ENCODE data around the gene RPL15. TPM values are rescaled to one million over a fixed set of nuclear protein-coding genes. Genes with fewer than 3 reads are reported as not detected.

RPL15 gene
- total and polyA plus RNA-seq, 2 donors (not counting 1 experiment from before 2014, with no cell fraction given): 2,177 to 5,195 TPM

- H3K9me3 Mint-ChIP-seq (ENCODE audit: insufficient read depth): no peaks in the 10 kb centered on the region
- Histone ChIP-seq H3K27me3 (replicated peaks in 1 of 4; ENCODE audit: control extremely low read depth in 1 of 4, control insufficient read depth in 3 of 4, insufficient read depth in 4 of 4, low read length in 3 of 4) (no peaks in the 10 kb centered on the region), H3K4me2 (replicated peaks; ENCODE audit: low read depth, low read length, poor library complexity, severe bottlenecking) (no peak overlapping the region), H3K36me3 (replicated peaks in 1 of 2; ENCODE audit: control extremely low read depth in 1 of 2, control insufficient read depth in 1 of 2, extremely low read depth in 1 of 2, insufficient read depth in 2 of 2, low read length in 1 of 2) (peaks cover 0 to 21% of the 10 kb centered on the region in 2 experiments), H3K4me3 (ENCODE audit: control extremely low read depth in 1 of 5, extremely low read depth in 1 of 5, insufficient read depth in 1 of 5, low read depth in 2 of 5, low read length in 4 of 5) (no peak overlapping the region), H4K20me1 (ENCODE audit: control insufficient read depth, insufficient read depth, low read length, poor library complexity, severe bottlenecking) (peaks cover 15% of the 10 kb centered on the region), H3K79me2 (ENCODE audit: control insufficient read depth, insufficient read depth, low read length) (no peaks in the 10 kb centered on the region), H3K4me1 (ENCODE audit: control insufficient read depth in 2 of 2, insufficient read depth in 2 of 2, low read length in 2 of 2) (no peaks in the 10 kb centered on the region), H3K9me3 (ENCODE audit: control extremely low read depth in 1 of 3, control insufficient read depth in 2 of 3, insufficient read depth in 1 of 3, low read length in 2 of 3) (no peaks in the 10 kb centered on the region), H2AFZ (ENCODE audit: insufficient read depth, low read depth, low read length, poor library complexity, severe bottlenecking) (no peak overlapping the region), H3K9ac (ENCODE audit: low read length) (no peak overlapping the region), H3K27ac (ENCODE audit: low read length in 2 of 2) (peak overlapping the region in 1 of 2 donors; percentile 14)
- WGBS (ENCODE audit: insufficient coverage): no CpG with 5 or more reads among the region's 3 CpGs
- no peak for TF ChIP-seq EZH2 (IDR thresholded peaks at IDR 0.05; ENCODE audit: borderline replicate concordance, insufficient read depth, low read depth, low read length, poor library complexity, severe bottlenecking)
- TF ChIP-seq CTCF (IDR thresholded peaks at IDR 0.05): peak; percentile 95
- ATAC-seq (ENCODE audit: low read depth) (peak; percentile 58), DNase-seq (peak; percentile 66)
- no peaks in the 10 kb centered on the region for H3K27me3 Mint-ChIP-seq
- CTCF ChIA-PET: interaction anchor here (0.5 to 6.9 kb wide), 37 partner anchors 9 to 1008 kb away, joined by 3 to 92 read pairs (median 4); partner anchors contain the start of genes NKIRAS1 and RPL15
- POLR2A ChIA-PET: no interaction called here
- H3K4me3 Mint-ChIP-seq: no peak overlapping the region
- H3K4me1 Mint-ChIP-seq: peaks cover 6% of the 10 kb centered on the region
- intact Hi-C loops (cut with micrococcal nuclease): loop anchor here (1.0 to 5.0 kb wide), 4 partner anchors 28 to 350 kb away; partner anchors contain the start of genes NKIRAS1 and RPL15
- H3K27ac Mint-ChIP-seq: peak overlapping the region; percentile 27
Measured at GRCh38 chr3:23888617-23889228, 28.2 kb upstream of the RPL15 start.

- H3K4me2 ChIP-seq (replicated peaks; ENCODE audit: low read depth, low read length, poor library complexity, severe bottlenecking): no peak overlapping the region
- Mint-ChIP-seq H3K4me1 (peaks cover 6% of the 10 kb centered on the region), H3K4me3 (no peak overlapping the region), H3K27ac (no peak overlapping the region), H3K27me3 (no peaks in the 10 kb centered on the region), H3K9me3 (ENCODE audit: insufficient read depth) (no peaks in the 10 kb centered on the region)
- peak overlapping the region in 1 of 2 donors; percentile 14 for H3K27ac ChIP-seq (ENCODE audit: low read length in 2 of 2)
- H3K4me1 ChIP-seq (ENCODE audit: control insufficient read depth in 2 of 2, insufficient read depth in 2 of 2, low read length in 2 of 2): no peaks in the 10 kb centered on the region
- no peak overlapping the region for H2AFZ ChIP-seq (ENCODE audit: insufficient read depth, low read depth, low read length, poor library complexity, severe bottlenecking)
- H3K9me3 ChIP-seq (ENCODE audit: control extremely low read depth in 1 of 3, control insufficient read depth in 2 of 3, insufficient read depth in 1 of 3, low read length in 2 of 3): no peaks in the 10 kb centered on the region
- H3K9ac ChIP-seq (ENCODE audit: low read length): no peak overlapping the region
- no peaks in the 10 kb centered on the region for H3K27me3 ChIP-seq (replicated peaks in 1 of 4; ENCODE audit: control extremely low read depth in 1 of 4, control insufficient read depth in 3 of 4, insufficient read depth in 4 of 4, low read length in 3 of 4)
- CTCF ChIA-PET: interaction anchor here (1.2 to 6.9 kb wide), 16 partner anchors 8 to 348 kb away, joined by 3 to 92 read pairs (median 4); partner anchors contain the start of genes NKIRAS1 and RPL15
- TF ChIP-seq CTCF (IDR thresholded peaks at IDR 0.05): no peak
- no peak for TF ChIP-seq EZH2 (IDR thresholded peaks at IDR 0.05; ENCODE audit: borderline replicate concordance, insufficient read depth, low read depth, low read length, poor library complexity, severe bottlenecking)
- H3K36me3 ChIP-seq (replicated peaks in 1 of 2; ENCODE audit: control extremely low read depth in 1 of 2, control insufficient read depth in 1 of 2, extremely low read depth in 1 of 2, insufficient read depth in 2 of 2, low read length in 1 of 2): peaks cover 0 to 26% of the 10 kb centered on the region in 2 experiments
- POLR2A ChIA-PET: no interaction called here
- H4K20me1 ChIP-seq (ENCODE audit: control insufficient read depth, insufficient read depth, low read length, poor library complexity, severe bottlenecking): peaks cover 15% of the 10 kb centered on the region
- intact Hi-C loops (cut with micrococcal nuclease): loop anchor here (2.0 to 5.0 kb wide), 2 partner anchors 27 to 298 kb away; partner anchors contain the start of genes NKIRAS1 and RPL15
- H3K4me3 ChIP-seq (ENCODE audit: control extremely low read depth in 1 of 5, extremely low read depth in 1 of 5, insufficient read depth in 1 of 5, low read depth in 2 of 5, low read length in 4 of 5): no peak overlapping the region
- ATAC-seq (ENCODE audit: low read depth): no peak
- 92% methylated on average over 2 of the region's 2 CpGs for WGBS (ENCODE audit: insufficient coverage)
- H3K79me2 ChIP-seq (ENCODE audit: control insufficient read depth, insufficient read depth, low read length): no peaks in the 10 kb centered on the region
- no peak for DNase-seq
Measured at GRCh38 chr3:23889386-23889785, 27.5 kb upstream of the RPL15 start.
